ES-I3 (cell line): ENCODE measurements around the gene CREBL2.
"Not testable (repeated sequence)": the region's sequence is repeated elsewhere in the genome, so short reads cannot be mapped to it uniquely, and the experiment has no call there.

Experiments used
- H3K36me3 ChIP-seq: 2 replicates; pipeline ENCODE4 v1.6.1; 2013; ENCODE audit warnings: mild to moderate bottlenecking, low read length, control low read depth, moderate library complexity; ENCODE audit not compliant: insufficient read depth
- H3K4me1 ChIP-seq: 2 replicates; pipeline ENCODE4 v1.6.1; 2013; ENCODE audit warnings: mild to moderate bottlenecking, control low read depth, low read length; ENCODE audit not compliant: insufficient read depth
- H3K9ac ChIP-seq: 2 replicates; pipeline ENCODE4 v1.6.1; 2013; ENCODE audit warnings: low read depth, mild to moderate bottlenecking, low read length, moderate library complexity
- H3K9me3 ChIP-seq: 2 replicates; pipeline ENCODE4 v1.6.1; 2013; ENCODE audit warnings: mild to moderate bottlenecking, low read length, moderate library complexity; ENCODE audit not compliant: control insufficient read depth, insufficient read depth

CREBL2 gene

GRCh38 chr12:12586879-12587675 is 24.6 kb upstream of the CREBL2 start:
- H3K9ac ChIP-seq, result no peak overlapping the region
- no peaks in the 10 kb centered on the region for H3K9me3 ChIP-seq
- H3K4me1 ChIP-seq, result peaks cover 10% of the 10 kb centered on the region
- no peaks in the 10 kb centered on the region for H3K36me3 ChIP-seq

- peaks cover 10% of the 10 kb centered on the region for H3K4me1 ChIP-seq
- no peaks in the 10 kb centered on the region for H3K9me3 ChIP-seq
- no peak overlapping the region for H3K9ac ChIP-seq
- H3K36me3 ChIP-seq, result no peaks in the 10 kb centered on the region
These were observed 23.8 kb upstream of the CREBL2 start for GRCh38 chr12:12587878-12588277.

DNA sequence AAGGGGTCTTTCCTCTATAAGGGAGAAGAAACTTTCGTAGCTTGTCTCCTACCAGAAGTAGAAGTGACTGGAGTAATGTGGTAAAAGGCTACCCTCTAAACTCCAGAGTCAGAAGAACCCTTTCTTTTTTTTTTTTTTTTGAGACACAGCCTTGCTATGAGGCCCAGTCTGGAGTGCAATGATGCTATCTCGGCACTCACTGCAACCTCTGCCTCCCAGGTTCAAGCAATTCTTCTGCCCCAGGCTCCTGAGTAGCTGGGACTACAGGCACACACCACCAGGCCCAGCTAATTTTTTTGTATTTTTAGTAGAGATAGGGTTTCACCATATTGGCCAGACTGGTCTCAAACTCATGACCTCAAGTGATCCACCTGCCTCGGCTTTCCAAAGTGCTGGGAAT is 23.2 kb upstream of the CREBL2 start:
- H3K9me3 ChIP-seq, H3K36me3 ChIP-seq, H3K4me1 ChIP-seq, H3K9ac ChIP-seq: not testable (repeated sequence)

DNA sequence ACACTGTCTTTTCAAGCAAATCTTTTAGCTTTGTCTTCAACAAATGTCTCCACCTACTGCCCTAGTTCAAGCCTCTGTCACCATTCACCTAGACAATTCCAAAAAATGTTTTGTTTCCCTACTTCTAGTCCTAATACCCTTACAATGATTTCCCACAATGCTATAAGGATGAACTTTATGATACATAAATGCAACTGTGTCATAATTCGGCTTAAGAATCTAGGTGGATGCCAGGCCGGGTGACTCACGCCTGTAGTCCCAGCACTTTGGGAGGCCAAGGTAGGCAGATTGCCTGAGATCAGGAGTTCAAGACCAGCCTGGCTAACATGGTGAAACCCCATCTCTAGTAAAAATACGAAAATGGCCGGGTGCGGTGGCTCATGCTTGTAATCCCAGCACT is 20.7 kb upstream of the CREBL2 start:
- Histone ChIP-seq H3K9me3 (no peaks in the 10 kb centered on the region), H3K36me3 (no peaks in the 10 kb centered on the region), H3K9ac (no peak overlapping the region), H3K4me1 (no peaks in the 10 kb centered on the region)

DNA sequence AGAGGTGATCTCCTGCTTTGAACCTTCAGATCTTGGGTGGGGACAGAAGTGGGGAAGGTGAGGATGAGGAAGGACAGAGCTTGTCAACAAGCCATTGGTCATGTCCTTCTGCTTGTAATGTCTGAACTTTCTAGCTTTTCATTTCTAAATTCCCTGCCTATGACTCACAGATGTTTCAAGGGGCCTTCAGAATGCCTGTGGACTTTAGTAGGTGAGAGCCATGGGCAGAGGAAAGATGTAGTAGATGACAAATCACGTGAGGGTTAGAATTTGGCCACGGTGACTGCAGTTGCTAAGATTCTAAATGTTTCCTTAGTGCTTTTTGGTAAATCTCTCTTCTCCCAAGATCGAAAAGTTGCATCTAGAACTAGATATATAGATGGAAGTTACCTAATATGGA is 18.7 kb upstream of the CREBL2 start:
- no peaks in the 10 kb centered on the region for H3K9me3 ChIP-seq
- H3K9ac ChIP-seq, result no peak overlapping the region
- H3K36me3 ChIP-seq, result no peaks in the 10 kb centered on the region

DNA sequence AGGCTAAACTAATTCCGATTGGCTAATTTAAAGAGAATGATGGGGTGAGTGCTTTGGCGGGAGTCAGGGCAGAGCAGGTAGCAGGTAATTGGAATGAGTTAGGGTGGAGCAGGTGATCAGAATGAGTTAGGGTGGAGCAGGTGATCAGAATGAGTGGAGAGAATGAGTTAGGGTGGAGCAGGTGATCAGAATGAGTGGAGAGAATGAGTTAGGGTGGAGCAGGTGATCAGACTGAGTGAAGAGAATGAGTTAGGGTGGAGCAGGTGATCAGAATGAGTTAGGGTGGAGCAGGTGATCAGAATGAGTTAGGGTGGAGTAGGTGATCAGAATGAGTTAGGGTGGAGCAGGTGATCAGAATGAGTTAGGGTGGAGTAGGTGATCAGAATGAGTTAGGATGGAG is 15.7 kb upstream of the CREBL2 start:
- not testable (repeated sequence) for H3K36me3 ChIP-seq, H3K4me1 ChIP-seq, H3K9me3 ChIP-seq, H3K9ac ChIP-seq

More for the DNA sequence above, 18.7 kb upstream of the CREBL2 start:
- no peaks in the 10 kb centered on the region for H3K4me1 ChIP-seq

GRCh38 chr12:12596598-12596997 is 15.1 kb upstream of the CREBL2 start:
- not testable (repeated sequence) for H3K9me3 ChIP-seq, H3K36me3 ChIP-seq, H3K4me1 ChIP-seq, H3K9ac ChIP-seq

- no peak overlapping the region for H3K9ac ChIP-seq
- H3K36me3 ChIP-seq, result no peaks in the 10 kb centered on the region
- no peaks in the 10 kb centered on the region for H3K9me3 ChIP-seq
- H3K4me1 ChIP-seq, result no peaks in the 10 kb centered on the region
These were observed 12.8 kb upstream of the CREBL2 start for GRCh38 chr12:12598864-12599263.

DNA sequence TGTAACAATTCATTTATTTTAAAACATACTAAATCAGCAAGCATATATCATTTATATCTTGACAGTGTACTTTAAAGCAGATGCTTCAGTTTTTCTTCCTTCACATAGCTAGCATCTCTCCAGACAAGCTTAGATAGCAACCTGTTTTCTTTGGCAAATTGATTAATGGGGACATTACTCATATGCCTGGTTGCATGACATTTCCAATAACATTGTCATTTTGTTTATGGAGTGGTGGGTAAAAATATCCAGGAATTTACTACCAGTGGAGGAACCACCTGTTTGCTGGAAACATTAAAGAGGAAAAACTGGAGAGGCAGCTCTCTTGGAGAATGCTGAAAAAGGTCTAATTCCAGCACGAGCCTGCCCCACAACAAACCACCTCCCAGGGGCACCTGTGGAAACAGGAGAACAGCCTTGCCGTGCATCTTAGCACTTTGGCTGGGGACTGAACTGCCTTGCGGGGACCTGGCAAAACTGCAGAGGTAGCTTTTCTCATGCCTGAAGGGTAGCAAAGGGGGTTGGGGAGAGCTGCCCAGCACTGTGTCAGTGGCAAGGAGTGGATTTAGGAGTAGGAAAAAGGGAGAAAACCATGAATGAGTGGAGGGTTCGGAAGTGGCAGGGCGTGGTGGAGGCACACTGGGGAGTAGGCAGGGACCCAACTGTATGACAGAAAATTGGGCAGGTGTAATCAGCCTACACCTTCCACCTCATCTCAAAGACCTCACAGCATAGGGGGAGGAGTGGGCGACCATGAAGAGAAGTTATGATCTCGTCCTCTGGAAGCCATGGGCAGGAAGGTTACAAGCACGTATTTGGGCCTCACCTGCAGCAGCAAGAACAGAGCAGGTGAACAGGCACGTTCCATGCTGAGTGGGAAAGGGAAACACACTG is 11.7 kb upstream of the CREBL2 start:
- Histone ChIP-seq H3K9ac (no peak overlapping the region), H3K9me3 (no peaks in the 10 kb centered on the region), H3K4me1 (no peaks in the 10 kb centered on the region), H3K36me3 (no peaks in the 10 kb centered on the region)

- Histone ChIP-seq H3K9me3 (no peaks in the 10 kb centered on the region), H3K4me1 (no peaks in the 10 kb centered on the region), H3K9ac (no peak overlapping the region), H3K36me3 (no peaks in the 10 kb centered on the region)
These were observed 11.0 kb upstream of the CREBL2 start for GRCh38 chr12:12600659-12601058.

GRCh38 chr12:12604740-12605139 is 6.9 kb upstream of the CREBL2 start:
- Histone ChIP-seq H3K4me1 (peaks cover 16% of the 10 kb centered on the region), H3K36me3 (no peaks in the 10 kb centered on the region), H3K9me3 (no peaks in the 10 kb centered on the region), H3K9ac (no peak overlapping the region)

GRCh38 chr12:12606781-12607589 is 4.7 kb upstream of the CREBL2 start:
- H3K9me3 ChIP-seq, result no peaks in the 10 kb centered on the region
- no peak overlapping the region for H3K9ac ChIP-seq
- H3K36me3 ChIP-seq, result no peaks in the 10 kb centered on the region
- H3K4me1 ChIP-seq, result peaks cover 16% of the 10 kb centered on the region

DNA sequence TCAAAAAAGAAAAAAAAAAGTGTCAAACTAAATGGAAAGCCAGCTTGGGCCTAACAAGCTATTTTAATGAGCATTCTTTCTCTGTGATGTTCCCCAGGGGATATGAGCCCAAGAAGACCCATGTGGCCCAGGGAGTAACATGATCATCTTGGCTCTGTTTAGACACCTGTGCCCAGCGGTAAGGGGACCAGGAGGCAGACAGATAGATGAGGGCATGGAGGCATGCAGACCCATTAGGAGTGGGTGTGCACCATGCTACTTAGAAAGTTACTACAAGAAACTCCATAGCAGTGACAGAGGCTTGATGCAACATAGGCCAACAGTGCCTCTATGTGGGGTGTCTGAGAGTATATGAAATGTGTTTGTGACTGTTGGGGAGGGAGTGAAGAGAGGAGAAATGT is 3.1 kb upstream of the CREBL2 start:
- no peaks in the 10 kb centered on the region for H3K36me3 ChIP-seq
- H3K4me1 ChIP-seq, result peaks cover 16% of the 10 kb centered on the region
- H3K9me3 ChIP-seq, result no peaks in the 10 kb centered on the region
- no peak overlapping the region for H3K9ac ChIP-seq

DNA sequence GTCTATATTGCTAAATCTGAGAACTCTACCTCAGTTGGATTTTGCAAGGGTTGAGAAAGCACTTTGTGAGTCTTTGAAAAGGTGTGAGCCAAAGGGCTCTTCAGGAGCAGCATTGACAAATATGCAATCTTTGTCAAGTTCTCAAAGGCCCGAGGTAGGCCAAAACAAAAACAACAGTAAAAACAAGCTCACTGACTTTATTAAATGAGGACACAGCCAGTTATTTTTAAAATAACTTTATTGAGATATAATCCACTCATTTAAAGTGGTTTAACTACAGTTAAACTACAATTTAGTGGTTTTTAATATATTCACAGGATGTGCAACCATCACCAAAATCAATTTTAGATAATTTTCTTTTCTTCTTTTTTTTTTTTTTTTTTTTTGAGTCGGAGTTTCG is 2.0 kb upstream of the CREBL2 start:
- Histone ChIP-seq H3K36me3 (no peaks in the 10 kb centered on the region), H3K4me1 (peaks cover 16% of the 10 kb centered on the region), H3K9me3 (no peaks in the 10 kb centered on the region), H3K9ac (no peak overlapping the region)
